ENCODE measurements around the gene ACOX2.

DNA sequence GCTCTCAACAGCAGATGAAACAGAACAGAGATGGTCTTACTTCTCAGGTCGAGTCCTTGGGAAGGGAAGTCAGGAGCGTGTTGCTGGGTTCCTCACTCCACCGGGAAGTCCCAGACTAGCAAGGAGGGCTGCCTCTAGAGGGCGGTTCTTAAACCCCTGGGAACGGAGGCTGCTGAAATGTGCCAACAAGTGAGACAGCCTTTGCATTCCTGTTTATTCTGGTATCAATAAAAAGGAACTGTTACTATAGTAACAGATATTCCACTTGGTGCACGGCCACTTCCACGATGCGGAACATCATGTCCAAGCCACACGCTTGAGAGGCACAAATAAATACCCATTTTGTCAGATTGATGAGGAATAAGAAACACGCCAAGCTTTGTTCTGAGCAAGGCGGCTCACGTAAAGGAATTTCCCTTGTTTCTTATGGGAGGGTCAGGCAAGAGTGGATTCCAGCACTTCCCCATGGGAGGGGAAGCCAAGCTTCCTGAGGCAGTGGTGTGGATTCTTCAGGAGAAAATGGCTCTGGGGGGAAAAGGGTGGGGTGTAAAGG, 40.4 kb upstream of the ACOX2 start, which contains the start of gene FAM107A:
- TF ChIP-seq, protein P1, sequence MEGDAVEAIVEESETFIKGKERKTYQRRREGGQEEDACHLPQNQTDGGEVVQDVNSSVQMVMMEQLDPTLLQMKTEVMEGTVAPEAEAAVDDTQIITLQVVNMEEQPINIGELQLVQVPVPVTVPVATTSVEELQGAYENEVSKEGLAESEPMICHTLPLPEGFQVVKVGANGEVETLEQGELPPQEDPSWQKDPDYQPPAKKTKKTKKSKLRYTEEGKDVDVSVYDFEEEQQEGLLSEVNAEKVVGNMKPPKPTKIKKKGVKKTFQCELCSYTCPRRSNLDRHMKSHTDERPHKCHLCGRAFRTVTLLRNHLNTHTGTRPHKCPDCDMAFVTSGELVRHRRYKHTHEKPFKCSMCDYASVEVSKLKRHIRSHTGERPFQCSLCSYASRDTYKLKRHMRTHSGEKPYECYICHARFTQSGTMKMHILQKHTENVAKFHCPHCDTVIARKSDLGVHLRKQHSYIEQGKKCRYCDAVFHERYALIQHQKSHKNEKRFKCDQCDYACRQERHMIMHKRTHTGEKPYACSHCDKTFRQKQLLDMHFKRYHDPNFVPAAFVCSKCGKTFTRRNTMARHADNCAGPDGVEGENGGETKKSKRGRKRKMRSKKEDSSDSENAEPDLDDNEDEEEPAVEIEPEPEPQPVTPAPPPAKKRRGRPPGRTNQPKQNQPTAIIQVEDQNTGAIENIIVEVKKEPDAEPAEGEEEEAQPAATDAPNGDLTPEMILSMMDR (conservative IDR thresholded peaks at IDR 0.05; ENCODE audit: low read depth, low read length), result peak; percentile 39; the same call in 1 of the 2 replicates
- no peak for TF ChIP-seq EZH2 (IDR thresholded peaks at IDR 0.05; ENCODE audit: low read length, unreplicated experiment)
- TF ChIP-seq EZH2phosphoT487 (IDR thresholded peaks at IDR 0.05; ENCODE audit: borderline replicate concordance, low read length), result no peak
